Measurements from ENCODE around the gene DIS3L2.

GRCh38 chr2:232324778-232325177 is 363.3 kb downstream of the DIS3L2 start:
- TF ChIP-seq ZFP30 (CRISPR knock-in tag; IDR thresholded peaks at IDR 0.05): no peak
- TF ChIP-seq TOX (CRISPR knock-in tag; IDR thresholded peaks at IDR 0.05; ENCODE audit: borderline replicate concordance): no peak
- no peak for TF ChIP-seq RARB (CRISPR knock-in tag; IDR thresholded peaks at IDR 0.05)
- no peak for TF ChIP-seq BACH2 (CRISPR knock-in tag; IDR thresholded peaks at IDR 0.05; ENCODE audit: borderline replicate concordance)
- TF ChIP-seq TCF4 (CRISPR knock-in tag; IDR thresholded peaks at IDR 0.05; ENCODE audit: borderline replicate concordance): no peak
- no peak for TF ChIP-seq ZNF565 (CRISPR knock-in tag; conservative IDR thresholded peaks at IDR 0.05; ENCODE audit: low read depth)
- no peak for TF ChIP-seq ZNF70 (CRISPR knock-in tag; IDR thresholded peaks at IDR 0.05)
- no peak for TF ChIP-seq ZFP3 (CRISPR knock-in tag; IDR thresholded peaks at IDR 0.05)
- no peak for TF ChIP-seq ESRRG (CRISPR knock-in tag; IDR thresholded peaks at IDR 0.05)
- no peak for TF ChIP-seq ZC3H10 (CRISPR knock-in tag; IDR thresholded peaks at IDR 0.05)
- no peak for TF ChIP-seq CSRNP3 (CRISPR knock-in tag; IDR thresholded peaks at IDR 0.05)

Data from SK-N-SH treated with all-trans-retinoic acid at 6 μM for 48 hours (cell line).